Measurements from ENCODE around the gene MAU2. TPM values are rescaled to one million over a fixed set of nuclear protein-coding genes. Genes with fewer than 3 reads are reported as not detected.
"Not testable (repeated sequence)": the region's sequence is repeated elsewhere in the genome, so short reads cannot be mapped to it uniquely, and the experiment has no call there.

MAU2 gene
- total RNA-seq, 4 donors from 2014 or later: 59.5 to 220 (median 77.6) TPM

GRCh38 chr19:19372656-19373416 is 52.2 kb downstream of the MAU2 start:
- H3K4me3 ChIP-seq: no peak overlapping the region
- no peaks in the 10 kb centered on the region for H3K27me3 ChIP-seq
- WGBS: 49% methylated on average over 8 of the region's 8 CpGs
- DNase-seq (ENCODE audit: low spot score in 2 of 2): no peak
- no peak for TF ChIP-seq CTCF (IDR thresholded peaks at IDR 0.05)
- no peak for TF ChIP-seq POLR2A (IDR thresholded peaks at IDR 0.05)
- TF ChIP-seq POLR2AphosphoS5 (IDR thresholded peaks at IDR 0.05): no peak
- TF ChIP-seq EP300 (IDR thresholded peaks at IDR 0.05): no peak
- H3K27ac ChIP-seq: peak overlapping the region; percentile 70
- peaks cover 39% of the 10 kb centered on the region for H3K4me1 ChIP-seq
- H3K36me3 ChIP-seq: no peaks in the 10 kb centered on the region
- no peaks in the 10 kb centered on the region for H3K9me3 ChIP-seq

- Histone ChIP-seq H3K4me1 (peaks cover 80% of the 10 kb centered on the region), H3K4me3 (no peak overlapping the region), H3K27me3 (no peaks in the 10 kb centered on the region), H3K9me3 (no peaks in the 10 kb centered on the region), H3K36me3 (no peaks in the 10 kb centered on the region), H3K27ac (peak overlapping the region; percentile 82)
- no peak for DNase-seq (ENCODE audit: low spot score in 2 of 2)
- WGBS: 24% methylated on average over 2 of the region's 2 CpGs
- TF ChIP-seq CTCF (IDR thresholded peaks at IDR 0.05): no peak
- TF ChIP-seq POLR2A (IDR thresholded peaks at IDR 0.05): no peak
- TF ChIP-seq POLR2AphosphoS5 (IDR thresholded peaks at IDR 0.05): no peak
- TF ChIP-seq EP300 (IDR thresholded peaks at IDR 0.05): no peak
Measured at GRCh38 chr19:19379527-19379926, 58.9 kb downstream of the MAU2 start.

- Histone ChIP-seq H3K27ac (peak overlapping the region; percentile 82), H3K4me1 (peaks cover 81% of the 10 kb centered on the region)
- not testable (repeated sequence) for H3K36me3 ChIP-seq; H3K4me3 ChIP-seq; H3K9me3 ChIP-seq; DNase-seq (ENCODE audit: low spot score in 2 of 2); H3K27me3 ChIP-seq
- WGBS: 79% methylated on average over 12 of the region's 12 CpGs
Measured at GRCh38 chr19:19380316-19380715, 59.7 kb downstream of the MAU2 start.

- H3K27ac ChIP-seq: peak overlapping the region; percentile 61
- TF ChIP-seq CTCF (IDR thresholded peaks at IDR 0.05) (no peak), POLR2AphosphoS5 (IDR thresholded peaks at IDR 0.05) (no peak), POLR2A (IDR thresholded peaks at IDR 0.05) (no peak), EP300 (IDR thresholded peaks at IDR 0.05) (no peak)
- peaks cover 76% of the 10 kb centered on the region for H3K4me1 ChIP-seq
- H3K36me3 ChIP-seq: no peaks in the 10 kb centered on the region
- no peak overlapping the region for H3K4me3 ChIP-seq
- no peaks in the 10 kb centered on the region for H3K27me3 ChIP-seq
- DNase-seq (ENCODE audit: low spot score in 2 of 2): no peak
- no peaks in the 10 kb centered on the region for H3K9me3 ChIP-seq
- 72% methylated on average over 11 of the region's 11 CpGs for WGBS
Measured at GRCh38 chr19:19381007-19381926, 60.6 kb downstream of the MAU2 start.

GRCh38 chr19:19382118-19382517 is 61.5 kb downstream of the MAU2 start:
- DNase-seq (ENCODE audit: low spot score in 2 of 2): no peak

More at GRCh38 chr19:19382118-19382517, 61.5 kb downstream of the MAU2 start:
- H3K9me3 ChIP-seq: no peaks in the 10 kb centered on the region
- no peak overlapping the region for H3K27ac ChIP-seq
- H3K36me3 ChIP-seq: no peaks in the 10 kb centered on the region
- WGBS: 93% methylated on average over 8 of the region's 8 CpGs
- H3K4me3 ChIP-seq: no peak overlapping the region
- H3K27me3 ChIP-seq: no peaks in the 10 kb centered on the region
- H3K4me1 ChIP-seq: peaks cover 79% of the 10 kb centered on the region
- no peak for TF ChIP-seq POLR2AphosphoS5 (IDR thresholded peaks at IDR 0.05)
- TF ChIP-seq CTCF (IDR thresholded peaks at IDR 0.05): no peak
- no peak for TF ChIP-seq POLR2A (IDR thresholded peaks at IDR 0.05)
- TF ChIP-seq EP300 (IDR thresholded peaks at IDR 0.05): no peak
